Central memory CD8-positive, alpha-beta T cell (primary cell): ENCODE results near the gene PTPN12.

Source experiments
- ATAC-seq: fragments of 150-1000 bp; cut with Tn5 transposase; replicated peaks from 2 replicates; pipeline ENCODE4 v1.10.0; 2022; ENCODE audit warnings: mild to moderate bottlenecking, moderate FRiP score, moderate number of reproducible peaks; ENCODE audit not compliant: poor library complexity, severe bottlenecking; ENCODE audit errors: extremely low read depth
- DNase-seq, 2 donors: peaks; one replicate each; pipeline ENCODE4 v3.0.0; 2021; ENCODE audit warnings: low spot score in 2 of 2
- H3K27ac Mint-ChIP-seq: one replicate; pipeline ENCODE4 v1.8.0; 2022; ENCODE audit warnings: low read depth, mild to moderate bottlenecking, moderate library complexity, mixed read lengths
- H3K27me3 Mint-ChIP-seq: one replicate; pipeline ENCODE4 v1.8.0; 2022; ENCODE audit warnings: mixed read lengths
- H3K36me3 Mint-ChIP-seq: one replicate; pipeline ENCODE4 v1.8.0; 2022; ENCODE audit warnings: mild to moderate bottlenecking, moderate library complexity, mixed read lengths; ENCODE audit not compliant: insufficient read depth
- H3K4me1 Mint-ChIP-seq: one replicate; pipeline ENCODE4 v1.8.0; 2022; ENCODE audit warnings: mixed read lengths
- H3K4me3 Mint-ChIP-seq: one replicate; pipeline ENCODE4 v1.8.0; 2022; ENCODE audit warnings: mild to moderate bottlenecking, moderate library complexity, mixed read lengths
- H3K9me3 Mint-ChIP-seq: one replicate; pipeline ENCODE4 v1.8.0; 2022; ENCODE audit warnings: mixed read lengths

PTPN12 gene

DNA sequence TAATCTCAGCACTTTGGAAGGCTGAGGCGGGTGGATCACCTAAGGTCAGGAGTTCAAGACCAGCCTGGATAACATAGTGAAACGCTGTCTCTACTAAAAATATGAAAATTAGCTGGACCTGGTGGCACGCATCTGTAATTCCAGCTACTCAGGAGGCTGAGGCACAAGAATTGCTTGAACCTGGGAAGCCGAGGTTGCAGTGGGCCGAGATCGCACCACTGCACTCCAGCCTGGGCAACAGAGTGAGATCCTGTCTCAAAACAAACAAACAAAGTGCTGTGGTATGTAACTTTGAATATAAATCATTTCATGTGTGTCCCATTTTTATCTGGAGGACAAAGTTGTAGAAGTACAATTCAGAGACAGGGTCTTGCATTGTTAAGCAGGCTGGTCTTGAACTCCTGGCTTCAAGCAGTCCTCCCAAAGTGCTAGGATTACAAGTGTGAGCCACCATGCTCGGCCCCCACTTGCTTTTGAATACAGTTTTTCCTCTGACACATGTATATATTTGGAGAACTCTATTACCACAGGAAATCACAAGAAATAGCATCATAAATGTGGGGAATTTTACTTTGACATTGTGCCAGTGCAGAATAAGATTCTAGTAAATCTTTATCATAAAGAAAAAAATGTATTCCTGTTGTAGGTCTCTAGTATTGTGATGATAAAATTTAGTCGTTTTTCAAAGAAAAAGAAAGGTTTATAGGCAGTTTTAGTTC, 32.6 kb downstream of the PTPN12 start:
- no peak overlapping the region for H3K4me3 Mint-ChIP-seq
- ATAC-seq (no peak), DNase-seq (no peak)
- peaks cover 7% of the 10 kb centered on the region for H3K36me3 Mint-ChIP-seq
- H3K9me3 Mint-ChIP-seq = no peaks in the 10 kb centered on the region
- no peaks in the 10 kb centered on the region for H3K27me3 Mint-ChIP-seq
- H3K27ac Mint-ChIP-seq = no peak overlapping the region
- peaks cover 22% of the 10 kb centered on the region for H3K4me1 Mint-ChIP-seq

DNA sequence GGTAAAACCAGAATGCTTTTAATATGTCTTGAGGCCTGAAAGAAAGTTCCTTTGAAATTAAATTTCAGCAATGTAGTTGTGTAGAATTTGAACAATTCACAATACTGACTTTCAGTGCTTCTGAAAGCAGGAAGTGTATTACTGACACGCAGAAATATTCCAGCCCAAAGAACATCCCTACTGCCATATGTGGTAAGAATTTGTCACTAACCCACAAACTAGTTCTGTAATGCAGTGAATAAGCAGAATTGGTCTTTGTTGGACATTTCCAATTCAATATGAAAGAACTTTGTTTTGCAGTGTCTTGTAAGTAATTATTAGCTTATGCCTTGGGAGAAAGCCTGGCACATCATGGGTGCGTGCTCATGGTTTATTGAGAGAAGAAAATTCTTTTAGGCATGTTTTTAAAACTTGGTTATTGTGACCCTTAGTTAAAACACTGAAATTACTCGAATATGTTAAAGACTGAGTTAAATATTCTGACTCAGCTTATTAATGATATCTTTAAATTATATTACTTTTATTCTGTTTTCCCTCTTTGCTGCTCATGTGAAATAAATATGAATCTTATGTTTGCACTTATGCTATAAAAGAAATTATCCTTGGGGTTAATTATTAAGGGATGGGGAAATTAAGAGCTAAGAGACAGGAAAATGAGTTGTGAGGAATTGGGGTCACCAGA, 33.4 kb downstream of the PTPN12 start:
- peaks cover 16% of the 10 kb centered on the region for H3K4me1 Mint-ChIP-seq
- peaks cover 7% of the 10 kb centered on the region for H3K36me3 Mint-ChIP-seq
- no peak overlapping the region for H3K4me3 Mint-ChIP-seq
- no peak overlapping the region for H3K27ac Mint-ChIP-seq
- no peak for DNase-seq
- no peaks in the 10 kb centered on the region for H3K27me3 Mint-ChIP-seq
- H3K9me3 Mint-ChIP-seq = no peaks in the 10 kb centered on the region
- no peak for ATAC-seq

DNA sequence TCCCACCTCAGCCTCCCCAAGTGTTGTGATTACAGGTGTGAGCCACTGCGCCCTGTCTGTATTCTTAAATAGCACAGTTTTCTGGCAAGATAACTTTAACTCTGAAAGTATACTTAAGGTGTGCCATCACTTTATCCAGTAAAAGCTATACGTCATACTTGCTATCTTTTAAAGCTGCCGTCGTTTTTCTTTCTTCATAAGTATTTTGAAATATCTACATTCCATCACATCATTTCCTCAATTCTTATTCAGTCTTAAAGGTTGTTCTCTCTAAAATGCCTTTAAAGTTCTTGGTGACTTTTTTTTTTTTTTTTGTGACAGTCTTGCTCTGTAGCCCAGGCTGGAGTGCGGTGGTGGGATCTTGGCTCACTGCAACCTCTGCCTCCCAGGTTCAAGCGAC, 34.7 kb downstream of the PTPN12 start:
- H3K4me3 Mint-ChIP-seq = no peak overlapping the region
- ATAC-seq (no peak), DNase-seq (no peak)
- peaks cover 6% of the 10 kb centered on the region for H3K4me1 Mint-ChIP-seq
- no peaks in the 10 kb centered on the region for H3K9me3 Mint-ChIP-seq
- H3K27me3 Mint-ChIP-seq = no peaks in the 10 kb centered on the region
- H3K36me3 Mint-ChIP-seq = peaks cover 7% of the 10 kb centered on the region
- H3K27ac Mint-ChIP-seq = no peak overlapping the region

DNA sequence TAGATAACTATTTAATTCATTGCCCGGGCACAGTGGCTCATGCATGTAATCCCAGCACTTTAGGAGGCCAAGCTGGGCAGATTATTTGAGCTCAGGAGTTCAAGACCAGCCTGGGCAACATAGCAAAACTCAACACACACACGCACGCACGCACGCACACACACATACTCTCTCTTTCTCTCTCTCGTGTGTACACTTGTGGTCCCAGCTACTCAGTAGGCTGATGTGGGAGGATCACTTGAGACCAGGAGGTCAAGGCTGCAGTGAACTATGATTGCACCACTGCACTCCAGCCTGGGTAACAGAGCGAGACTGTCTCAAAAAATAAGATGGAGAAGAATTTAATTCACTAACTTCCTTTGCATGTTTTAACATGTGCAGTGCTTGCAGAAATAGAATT, 38.1 kb downstream of the PTPN12 start:
- H3K27ac Mint-ChIP-seq = no peak overlapping the region
- no peak for DNase-seq
- H3K9me3 Mint-ChIP-seq = no peaks in the 10 kb centered on the region
- H3K36me3 Mint-ChIP-seq = peaks cover 6% of the 10 kb centered on the region
- no peaks in the 10 kb centered on the region for H3K27me3 Mint-ChIP-seq
- H3K4me3 Mint-ChIP-seq = no peak overlapping the region
- ATAC-seq = no peak
- peaks cover 6% of the 10 kb centered on the region for H3K4me1 Mint-ChIP-seq

- Mint-ChIP-seq H3K36me3 (peaks cover 8% of the 10 kb centered on the region), H3K4me1 (peaks cover 6% of the 10 kb centered on the region), H3K9me3 (no peaks in the 10 kb centered on the region), H3K4me3 (no peak overlapping the region), H3K27me3 (no peaks in the 10 kb centered on the region), H3K27ac (no peak overlapping the region)
- ATAC-seq = no peak
- DNase-seq = no peak
Observed at GRCh38 chr7:77576856-77577255, 39.8 kb downstream of the PTPN12 start.

DNA sequence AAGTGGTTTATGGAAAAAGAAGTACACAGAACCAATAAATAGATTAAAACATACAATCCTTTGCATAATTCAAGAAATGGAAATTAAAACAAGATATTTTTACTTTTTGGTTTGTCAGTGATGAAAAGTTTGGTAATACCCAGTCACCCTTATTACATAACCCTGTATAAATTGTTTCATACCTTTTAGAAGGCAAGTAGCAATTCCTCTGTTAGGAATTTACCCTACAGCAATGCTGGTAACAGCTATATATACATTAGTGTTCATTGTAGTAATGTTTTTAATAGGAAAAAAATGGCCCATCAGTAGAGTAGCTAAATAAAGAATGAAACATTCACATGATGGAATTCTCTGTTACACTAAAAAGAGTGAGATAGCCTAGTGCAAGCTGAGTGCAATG, 42.7 kb downstream of the PTPN12 start:
- DNase-seq = no peak
- H3K36me3 Mint-ChIP-seq = peaks cover 16% of the 10 kb centered on the region
- H3K27me3 Mint-ChIP-seq = no peaks in the 10 kb centered on the region
- no peak overlapping the region for H3K27ac Mint-ChIP-seq
- no peak overlapping the region for H3K4me3 Mint-ChIP-seq
- no peak for ATAC-seq
- H3K4me1 Mint-ChIP-seq = no peaks in the 10 kb centered on the region
- no peaks in the 10 kb centered on the region for H3K9me3 Mint-ChIP-seq

DNA sequence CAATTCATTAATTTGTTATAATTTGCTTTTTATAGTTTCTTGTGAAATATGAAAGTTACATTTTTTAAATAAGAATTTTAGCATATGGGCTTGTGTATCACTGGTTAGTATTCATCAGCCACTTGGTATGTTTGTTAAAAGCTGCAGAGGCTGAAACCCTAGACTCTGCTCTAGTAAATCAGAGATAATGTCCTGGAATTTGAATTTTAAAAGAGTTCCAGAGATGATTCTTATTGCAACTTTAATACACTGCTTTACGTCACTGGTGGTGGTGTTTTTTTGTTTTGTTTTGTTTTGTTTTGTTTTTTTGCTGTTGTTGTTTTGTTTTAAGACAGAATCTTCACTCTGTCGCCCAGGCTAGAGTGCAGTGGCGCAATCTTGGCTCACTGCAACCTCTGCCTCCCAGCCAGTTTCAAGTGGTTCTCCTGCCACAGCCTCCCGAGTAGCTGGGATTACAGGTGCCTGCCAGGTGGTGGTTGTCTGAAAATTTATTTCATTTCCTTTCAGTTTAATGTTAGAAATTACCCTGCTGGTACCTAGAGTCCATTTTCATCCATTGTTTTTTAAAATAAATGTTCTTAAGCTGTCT, 43.8 kb downstream of the PTPN12 start:
- Mint-ChIP-seq H3K27me3 (no peaks in the 10 kb centered on the region), H3K4me1 (no peaks in the 10 kb centered on the region), H3K36me3 (peaks cover 16% of the 10 kb centered on the region), H3K9me3 (no peaks in the 10 kb centered on the region), H3K4me3 (no peak overlapping the region), H3K27ac (no peak overlapping the region)
- DNase-seq (no peak), ATAC-seq (no peak)

DNA sequence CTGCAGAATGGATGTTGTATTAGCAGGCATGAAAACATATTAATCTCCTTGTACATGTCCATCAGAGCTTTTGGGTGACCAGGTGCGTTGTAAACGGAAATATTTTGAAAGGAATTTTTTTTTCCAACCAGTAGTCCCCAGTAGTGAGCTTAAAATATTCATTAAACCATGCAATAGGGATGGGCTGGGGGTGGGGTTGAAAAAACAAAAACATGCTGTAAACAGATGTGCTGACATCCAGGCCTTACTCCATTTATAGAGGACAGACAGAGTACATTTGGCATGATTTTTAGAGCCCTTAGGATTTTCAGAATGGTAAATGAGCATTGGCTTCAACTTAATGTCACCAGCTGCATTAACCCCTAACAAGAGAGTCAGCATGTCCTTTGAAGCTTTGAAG, 50.2 kb downstream of the PTPN12 start:
- ATAC-seq (no peak), DNase-seq (no peak)
- H3K4me3 Mint-ChIP-seq = no peak overlapping the region
- no peaks in the 10 kb centered on the region for H3K9me3 Mint-ChIP-seq
- H3K27ac Mint-ChIP-seq = no peak overlapping the region
- peaks cover 5% of the 10 kb centered on the region for H3K4me1 Mint-ChIP-seq
- H3K27me3 Mint-ChIP-seq = no peaks in the 10 kb centered on the region
- peaks cover 14% of the 10 kb centered on the region for H3K36me3 Mint-ChIP-seq

DNA sequence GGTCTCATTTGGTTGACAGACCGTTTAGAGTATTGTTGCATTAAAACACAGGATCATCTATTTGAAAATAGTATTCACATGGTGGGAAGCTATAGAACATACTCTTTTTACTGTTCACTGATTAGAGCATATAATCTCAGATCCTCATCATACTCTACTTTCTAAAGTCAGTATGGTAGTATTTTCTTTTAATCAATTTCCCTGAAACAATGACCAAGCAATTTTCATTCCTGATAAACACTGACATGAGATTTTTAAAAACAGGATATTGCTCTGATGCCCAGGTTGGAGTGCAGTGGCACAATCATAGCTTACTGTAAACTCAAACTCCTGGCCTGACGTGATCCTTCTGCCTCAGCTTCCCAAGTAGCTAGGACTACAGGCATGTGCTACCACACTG, 63.9 kb downstream of the PTPN12 start:
- Mint-ChIP-seq H3K27ac (no peak overlapping the region), H3K36me3 (peaks cover 14% of the 10 kb centered on the region), H3K4me1 (no peaks in the 10 kb centered on the region), H3K27me3 (no peaks in the 10 kb centered on the region), H3K4me3 (no peak overlapping the region), H3K9me3 (no peaks in the 10 kb centered on the region)
- DNase-seq (no peak), ATAC-seq (no peak)

DNA sequence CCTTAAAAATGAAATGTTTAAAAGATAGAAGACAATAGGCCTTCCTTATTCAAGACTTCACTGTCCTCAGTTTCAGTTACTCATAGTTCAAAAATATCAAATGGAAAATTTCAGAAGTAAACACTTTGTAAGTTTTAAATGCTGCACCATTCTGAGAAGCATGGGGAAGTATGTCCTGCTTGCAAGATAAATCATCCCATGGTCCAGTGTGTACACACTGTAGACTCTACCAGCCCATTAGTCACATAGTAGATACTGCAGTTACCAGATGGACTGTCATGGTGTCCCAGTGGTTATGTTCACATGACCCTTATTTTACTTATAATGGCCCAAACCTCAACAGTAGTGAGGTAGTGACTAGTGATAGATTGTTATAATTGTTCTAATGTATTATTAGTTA, 69.5 kb downstream of the PTPN12 start:
- no peak overlapping the region for H3K27ac Mint-ChIP-seq
- DNase-seq = no peak

DNA sequence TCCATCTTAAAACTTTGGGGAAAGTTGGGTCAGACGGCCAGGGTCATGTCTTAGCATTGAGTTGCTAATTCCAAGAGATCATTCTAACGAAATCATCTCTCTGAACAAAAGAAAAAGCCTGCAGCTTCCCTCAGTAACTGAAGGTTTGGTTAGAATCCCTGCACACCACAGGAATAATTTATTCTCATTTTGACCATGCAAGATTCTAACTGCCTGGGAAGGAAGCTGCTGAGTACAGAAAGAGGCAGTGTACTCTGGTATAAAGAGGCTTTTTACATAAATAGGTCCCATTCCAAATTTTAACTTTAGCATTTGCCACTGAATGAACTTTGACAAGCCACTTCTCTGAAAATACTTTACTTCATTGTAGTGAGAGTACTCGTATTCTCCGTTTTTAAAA, 82.2 kb downstream of the PTPN12 start:
- H3K9me3 Mint-ChIP-seq = no peaks in the 10 kb centered on the region
- H3K4me3 Mint-ChIP-seq = no peak overlapping the region
- H3K27me3 Mint-ChIP-seq = no peaks in the 10 kb centered on the region
- H3K36me3 Mint-ChIP-seq = peaks cover 19% of the 10 kb centered on the region
- H3K27ac Mint-ChIP-seq = no peak overlapping the region
- peaks cover 4% of the 10 kb centered on the region for H3K4me1 Mint-ChIP-seq
- ATAC-seq (no peak), DNase-seq (no peak)

More for the DNA sequence above, 69.5 kb downstream of the PTPN12 start:
- H3K4me1 Mint-ChIP-seq = peaks cover 4% of the 10 kb centered on the region
- no peak for ATAC-seq
- H3K27me3 Mint-ChIP-seq = no peaks in the 10 kb centered on the region
- H3K4me3 Mint-ChIP-seq = no peak overlapping the region
- H3K36me3 Mint-ChIP-seq = peaks cover 13% of the 10 kb centered on the region
- H3K9me3 Mint-ChIP-seq = no peaks in the 10 kb centered on the region

GRCh38 chr7:77626586-77627308, 89.7 kb downstream of the PTPN12 start:
- Mint-ChIP-seq H3K4me1 (peaks cover 4% of the 10 kb centered on the region), H3K4me3 (no peak overlapping the region), H3K36me3 (peaks cover 22% of the 10 kb centered on the region), H3K27me3 (no peaks in the 10 kb centered on the region), H3K9me3 (no peaks in the 10 kb centered on the region), H3K27ac (no peak overlapping the region)
- ATAC-seq = no peak
- DNase-seq = no peak
